Cardiac muscle cell (in vitro differentiated cells and primary cell): Measurements from ENCODE around the gene ECHDC1. TPM values are rescaled to one million over a fixed set of nuclear protein-coding genes. Genes with fewer than 3 reads are reported as not detected.
A peak's percentile ranks its signal among the peaks of the same experiment; 100 is the strongest.

Source experiments
- DNase-seq, 2 donors: peaks; one replicate each; pipeline versions ENCODE4 v3.0.0 to v3.0.0-alpha.2; 2010 to 2017; ENCODE audit warnings: low read depth in 1 of 2, low spot score in 1 of 2
- H3K27ac ChIP-seq: fragments of 200-600 bp; sonication (generic); 2 replicates; pipeline ENCODE4 v1.5.1; 2016
- H3K27me3 ChIP-seq: fragments of 200-600 bp; sonication (generic); 2 replicates; pipeline ENCODE4 v1.6.0; 2016; ENCODE audit warnings: control low read depth
- H3K36me3 ChIP-seq: fragments of 200-600 bp; sonication (generic); 2 replicates; pipeline ENCODE4 v1.5.1; 2016; ENCODE audit warnings: control low read depth
- H3K4me1 ChIP-seq: fragments of 200-600 bp; sonication (generic); 2 replicates; pipeline ENCODE4 v1.8.1; 2017; ENCODE audit warnings: low read depth, mild to moderate bottlenecking, mixed run types
- H3K4me3 ChIP-seq: fragments of 200-600 bp; sonication (generic); 2 replicates; pipeline ENCODE4 v1.5.1; 2016; ENCODE audit warnings: mild to moderate bottlenecking
- H3K9me3 ChIP-seq: fragments of 200-600 bp; sonication (generic); 2 replicates; pipeline ENCODE4 v1.5.1; 2017; ENCODE audit warnings: low read depth, mild to moderate bottlenecking, control low read depth
- CTCF ChIP-seq: IDR thresholded peaks from 2 replicates; pipeline ENCODE4 v1.5.1; 2012; ENCODE audit warnings: low read depth, mild to moderate bottlenecking, low read length
- polyA plus RNA-seq: library from polyadenylated mRNA; unstranded; fragments of >200 nt; fragmentation: Nextera tagmentation; extraction: Ambion mirVana; gene quantifications from 2 replicates; pipeline ENCODE4 v1.2.1, GENCODE V29; 2016
- total RNA-seq: library from RNA; depleted of rRNA; stranded (reverse); fragments of >200 nt; gene quantifications from 2 replicates; pipeline ENCODE4 v1.2.3, GENCODE V29; 2016

The ECHDC1 gene
- total and polyA plus RNA-seq, 2 experiments from 2014 or later, result 36.1 to 68.4 TPM

DNA sequence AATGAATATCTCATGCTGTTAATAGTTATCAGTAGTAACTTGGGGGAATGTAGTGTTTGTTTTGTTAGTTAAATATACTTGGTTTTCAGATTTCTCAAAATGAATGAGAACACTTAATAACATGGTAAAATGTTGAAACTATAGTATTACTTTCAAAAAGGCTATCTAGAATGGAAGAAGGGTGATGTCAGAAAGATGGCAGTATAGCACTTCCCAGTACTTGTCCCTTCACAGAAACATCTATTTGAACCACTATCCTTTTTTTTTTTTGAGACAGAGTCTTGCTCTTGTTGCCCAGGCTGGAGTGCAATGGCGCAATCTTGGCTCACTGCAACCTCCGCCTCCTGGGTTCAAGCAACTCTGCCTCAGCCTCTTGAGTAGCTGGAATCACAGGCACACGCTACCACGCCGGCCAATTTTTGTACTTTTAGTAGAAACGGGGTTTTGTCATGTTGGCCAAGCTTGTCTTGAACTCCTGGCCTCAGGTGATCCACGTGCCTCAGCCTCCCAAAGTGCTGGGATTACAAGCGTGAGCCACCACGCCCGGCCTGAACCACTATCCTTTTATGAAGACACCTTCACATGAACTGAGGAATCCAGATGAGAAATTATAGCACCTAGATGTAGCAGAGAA is 4.7 kb upstream of the ECHDC1 start:
- no peak for TF ChIP-seq CTCF
- Histone ChIP-seq H3K9me3 (no peaks in the 10 kb centered on the region), H3K4me1 (no peaks in the 10 kb centered on the region)

GRCh38 chr6:127347178-127347577 is 3.8 kb upstream of the ECHDC1 start:
- no peak for TF ChIP-seq CTCF
- Histone ChIP-seq H3K4me1 (no peaks in the 10 kb centered on the region), H3K4me3 (no peak overlapping the region), H3K27me3 (no peaks in the 10 kb centered on the region), H3K27ac (no peak overlapping the region), H3K36me3 (no peaks in the 10 kb centered on the region), H3K9me3 (no peaks in the 10 kb centered on the region)
- DNase-seq, result peak in 1 of 2 donors; percentile 68

More for the DNA sequence above, 4.7 kb upstream of the ECHDC1 start:
- Histone ChIP-seq H3K36me3 (no peaks in the 10 kb centered on the region), H3K27me3 (no peaks in the 10 kb centered on the region), H3K4me3 (no peak overlapping the region), H3K27ac (no peak overlapping the region)
- no peak for DNase-seq

DNA sequence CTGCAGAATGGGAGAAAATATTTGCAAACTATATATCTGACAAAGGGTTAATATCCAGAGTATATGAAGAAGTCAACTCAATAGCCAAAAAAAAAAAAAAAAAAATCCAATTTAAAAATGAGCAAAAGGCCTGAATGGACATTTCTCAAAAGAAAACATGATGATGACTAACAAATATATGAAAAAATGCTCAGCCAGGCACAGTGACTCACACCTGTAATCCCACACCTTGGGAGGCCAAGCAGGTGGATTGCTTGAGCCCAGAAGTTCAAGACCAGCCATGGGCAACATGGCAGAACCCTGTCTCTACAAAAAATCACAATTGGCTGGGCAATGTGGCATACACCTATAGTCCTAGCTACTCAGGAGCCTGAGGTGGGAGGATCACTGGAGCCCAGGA is 2.1 kb upstream of the ECHDC1 start:
- Histone ChIP-seq H3K4me1 (peaks cover 13% of the 10 kb centered on the region), H3K36me3 (no peaks in the 10 kb centered on the region), H3K27ac (no peak overlapping the region), H3K9me3 (no peaks in the 10 kb centered on the region), H3K4me3 (no peak overlapping the region), H3K27me3 (no peaks in the 10 kb centered on the region)
- no peak for TF ChIP-seq CTCF
- DNase-seq, result no peak

DNA sequence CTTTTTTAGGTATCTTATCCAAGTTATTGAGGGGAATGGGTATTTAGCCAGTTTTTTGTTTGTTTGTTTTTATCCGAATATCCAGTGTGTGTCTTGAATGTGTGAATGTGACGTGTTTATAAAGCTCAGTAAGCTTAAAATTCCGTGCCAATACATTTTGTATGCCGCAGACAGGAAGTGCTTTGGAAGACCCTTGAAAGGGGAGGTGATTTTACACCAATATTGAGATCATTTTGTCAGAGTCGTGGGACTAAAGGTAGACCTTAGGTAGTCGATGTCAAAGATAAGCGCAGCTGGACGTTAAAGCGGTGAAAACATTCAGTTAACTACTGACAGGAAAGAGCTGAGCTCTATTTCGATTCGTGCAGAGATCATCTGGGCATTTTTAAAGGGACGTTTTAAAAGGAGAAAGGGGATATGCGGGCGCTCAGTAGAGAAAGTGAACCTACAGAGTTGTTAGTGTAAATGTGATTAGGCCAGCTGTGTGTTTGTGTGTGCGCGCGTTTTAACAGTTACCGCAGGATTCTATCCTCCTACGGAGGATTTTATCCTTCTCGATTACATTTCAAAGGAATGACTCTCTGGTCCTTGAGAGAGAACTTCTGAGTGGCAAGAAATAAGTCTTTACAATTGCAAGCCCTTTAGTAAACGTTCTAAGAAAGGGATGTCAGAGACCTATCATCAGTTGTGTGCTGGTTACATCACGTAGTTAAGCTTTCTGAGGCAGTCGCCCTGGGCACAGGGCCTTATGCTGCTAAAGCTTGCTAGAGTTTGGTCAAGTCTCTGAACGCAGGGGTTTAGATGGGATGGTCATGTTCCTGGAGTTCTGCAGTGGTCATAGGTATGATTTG is 625 bp upstream of the ECHDC1 start:
- Histone ChIP-seq H3K4me3 (peak overlapping the region; percentile 83), H3K36me3 (no peaks in the 10 kb centered on the region), H3K27me3 (no peaks in the 10 kb centered on the region), H3K4me1 (peaks cover 13% of the 10 kb centered on the region), H3K9me3 (no peaks in the 10 kb centered on the region), H3K27ac (peak overlapping the region; percentile 94)
- no peak for TF ChIP-seq CTCF
- peak; percentile 14 to 54 for DNase-seq

GRCh38 chr6:127342296-127342945 is 988 bp downstream of the ECHDC1 start:
- no peak for TF ChIP-seq CTCF
- peak overlapping the region; percentile 94 for H3K27ac ChIP-seq
- H3K4me1 ChIP-seq, result peaks cover 16% of the 10 kb centered on the region
- DNase-seq, result peak; percentile 43 to 68
- H3K27me3 ChIP-seq, result no peaks in the 10 kb centered on the region
- no peaks in the 10 kb centered on the region for H3K9me3 ChIP-seq
- peak overlapping the region; percentile 83 for H3K4me3 ChIP-seq
- no peaks in the 10 kb centered on the region for H3K36me3 ChIP-seq
